MM.1S (cell line): Measurements from ENCODE around the gene CDH22.

ENCODE experiments used
- DNase-seq: peaks from one replicate; pipeline ENCODE4 v3.0.0-alpha.2; 2015
- H2AFZ ChIP-seq: fragments of 300-600 bp; sonication (generic); 2 replicates; pipeline ENCODE4 v1.6.0; 2016; ENCODE audit warnings: antibody characterized with exemption, low read length
- H3F3A ChIP-seq: fragments of 300-600 bp; sonication (generic); 2 replicates; pipeline ENCODE4 v1.6.1; 2016; ENCODE audit warnings: mild to moderate bottlenecking, antibody characterized with exemption, low read length, moderate library complexity, mixed read lengths; ENCODE audit not compliant: insufficient read depth
- H3K27ac ChIP-seq: fragments of 300-600 bp; sonication (generic); 2 replicates; pipeline ENCODE4 v1.5.1; 2016; ENCODE audit warnings: mild to moderate bottlenecking, low read length
- H3K27me3 ChIP-seq: fragments of 300-600 bp; sonication (generic); replicated peaks from 2 replicates; pipeline ENCODE4 v1.6.0; 2016; ENCODE audit warnings: low read length; ENCODE audit not compliant: insufficient read depth
- H3K36me3 ChIP-seq: fragments of 300-600 bp; sonication (generic); replicated peaks from 2 replicates; pipeline ENCODE4 v1.6.1; 2016; ENCODE audit warnings: mild to moderate bottlenecking, low read length, mixed read lengths; ENCODE audit not compliant: insufficient read depth
- H3K4me1 ChIP-seq: fragments of 300-600 bp; sonication (generic); 2 replicates; pipeline ENCODE4 v1.6.1; 2016; ENCODE audit warnings: low read length, mixed read lengths
- H3K4me2 ChIP-seq: fragments of 300-600 bp; sonication (generic); 2 replicates; pipeline ENCODE4 v1.6.0; 2016; ENCODE audit warnings: low read depth, low read length
- H3K4me3 ChIP-seq: fragments of 300-600 bp; sonication (generic); 2 replicates; pipeline ENCODE4 v1.5.1; 2016; ENCODE audit warnings: low read length, mixed read lengths
- H3K79me2 ChIP-seq: fragments of 300-600 bp; sonication (generic); 2 replicates; pipeline ENCODE4 v1.6.1; 2016; ENCODE audit warnings: mixed run types, low read length, mixed read lengths
- H3K9ac ChIP-seq: fragments of 300-600 bp; sonication (generic); 2 replicates; pipeline ENCODE4 v1.6.1; 2016; ENCODE audit warnings: low read length, mixed read lengths
- H3K9me2 ChIP-seq: fragments of 300-600 bp; sonication (generic); replicated peaks from 2 replicates; pipeline ENCODE4 v1.6.1; 2016; ENCODE audit warnings: mild to moderate bottlenecking, low read length, mixed read lengths; ENCODE audit not compliant: insufficient read depth
- H3K9me3 ChIP-seq: fragments of 300-600 bp; sonication (generic); replicated peaks from 2 replicates; pipeline ENCODE4 v1.6.1; 2016; ENCODE audit warnings: mild to moderate bottlenecking, low read length, mixed read lengths; ENCODE audit not compliant: insufficient read depth
- H4K20me1 ChIP-seq: fragments of 300-600 bp; sonication (generic); 2 replicates; pipeline ENCODE4 v1.6.1; 2016; ENCODE audit warnings: mild to moderate bottlenecking, low read length, moderate library complexity, mixed read lengths; ENCODE audit not compliant: insufficient read depth
- CTCF ChIP-seq: fragments of 300-600 bp; sonication (generic); IDR thresholded peaks from 2 replicates; pipeline ENCODE4 v1.5.1; 2016; ENCODE audit warnings: antibody characterized with exemption, low read length, mixed read lengths
- EZH2 ChIP-seq: fragments of 300-600 bp; sonication (generic); optimal IDR thresholded peaks from 2 replicates; pipeline ENCODE3; 2017; ENCODE audit warnings: low read depth, mild to moderate bottlenecking, antibody characterized with exemption, low read length, mixed read lengths
- EZH2phosphoT487 ChIP-seq: fragments of 300-600 bp; sonication (generic); IDR thresholded peaks from 2 replicates; pipeline ENCODE4 v1.6.1; 2018; ENCODE audit warnings: antibody characterized with exemption, low read length

Gene CDH22

DNA sequence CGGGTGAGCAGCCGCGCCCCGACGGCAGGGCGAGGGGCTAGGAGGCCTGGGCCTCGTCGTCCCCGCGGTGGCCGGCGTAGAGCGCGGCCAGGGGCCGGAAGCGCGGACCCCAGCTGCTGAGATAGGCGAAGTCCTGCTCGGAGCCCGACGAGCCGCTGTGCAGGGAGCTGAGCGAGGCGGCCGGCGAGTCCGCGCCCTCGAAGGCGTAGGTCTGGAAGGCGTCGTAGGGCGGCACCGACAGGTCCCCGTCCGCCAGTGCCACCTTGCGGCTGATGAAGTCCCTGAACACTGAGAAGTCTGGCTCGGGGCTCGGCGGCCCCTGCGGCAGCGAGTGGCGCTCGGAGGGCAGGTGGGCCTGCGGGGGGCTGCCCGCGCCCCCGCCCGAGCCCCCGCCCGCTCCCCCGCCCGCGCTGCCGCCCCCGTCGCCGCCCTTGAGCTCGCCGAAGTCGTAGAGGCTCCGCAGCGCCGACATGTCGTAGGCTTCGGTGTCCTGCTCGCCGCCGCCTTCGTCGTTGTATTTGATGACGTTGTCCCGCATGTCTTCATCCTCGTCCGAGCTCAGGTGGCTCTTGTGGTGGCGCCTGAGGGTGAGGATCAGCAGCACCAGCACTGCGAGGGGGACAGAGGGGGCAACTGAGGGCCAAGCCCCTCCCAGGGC, 133.7 kb downstream of the CDH22 start:
- no peaks in the 10 kb centered on the region for H3F3A ChIP-seq
- no peaks in the 10 kb centered on the region for H3K36me3 ChIP-seq
- H3K27me3 ChIP-seq = peaks cover 95% of the 10 kb centered on the region
- no peak overlapping the region for H3K27ac ChIP-seq
- no peaks in the 10 kb centered on the region for H3K9me2 ChIP-seq
- no peaks in the 10 kb centered on the region for H4K20me1 ChIP-seq
- H3K79me2 ChIP-seq = no peaks in the 10 kb centered on the region
- peak; percentile 52 for DNase-seq
- no peaks in the 10 kb centered on the region for H3K9me3 ChIP-seq
- H3K4me1 ChIP-seq = no peaks in the 10 kb centered on the region
- no peak overlapping the region for H3K9ac ChIP-seq
- TF ChIP-seq CTCF (peak; percentile 42), EZH2phosphoT487 (no peak)
- no peak overlapping the region for H3K4me2 ChIP-seq
- no peak overlapping the region for H3K4me3 ChIP-seq
- H2AFZ ChIP-seq = no peak overlapping the region

DNA sequence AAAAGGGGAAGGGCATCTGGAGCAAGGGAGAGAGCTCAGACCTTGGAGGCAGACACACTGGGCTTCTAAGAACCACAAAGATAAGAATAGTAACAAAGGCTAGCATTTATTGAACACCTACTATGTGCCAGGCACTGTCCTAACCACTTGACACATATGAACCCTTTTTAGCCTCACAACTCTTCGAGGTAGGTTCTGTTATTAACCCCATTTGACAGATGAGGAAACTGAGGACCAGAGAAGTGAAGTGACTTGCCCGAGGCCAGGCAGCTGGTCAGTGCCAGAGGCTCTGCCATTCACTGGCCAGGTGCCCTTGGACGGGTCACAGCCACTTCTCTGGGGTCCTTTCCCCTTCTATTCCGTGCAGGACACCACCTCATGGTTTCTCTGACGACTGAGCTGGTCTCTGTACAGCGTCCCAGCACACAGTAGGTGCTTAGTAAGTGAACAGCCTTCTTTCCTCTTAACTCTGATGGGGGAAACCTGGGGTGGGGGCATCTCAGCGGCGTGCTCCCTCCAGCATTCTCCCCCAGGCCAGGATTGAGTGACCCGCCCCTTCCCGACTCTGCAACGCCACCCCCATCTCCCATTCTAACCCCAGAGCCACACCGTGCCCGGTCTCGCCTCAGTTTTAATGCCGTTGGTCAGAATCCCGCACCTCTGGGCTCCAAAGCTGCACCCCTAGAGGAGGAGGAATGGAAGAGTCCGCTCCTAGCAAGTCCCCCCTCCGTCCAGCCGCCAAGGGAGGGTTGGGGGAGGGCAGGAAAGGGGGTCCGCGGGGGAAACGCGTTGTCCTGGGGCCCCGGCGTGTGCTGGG, 134.4 kb downstream of the CDH22 start:
- DNase-seq = no peak
- Histone ChIP-seq H3K9me2 (no peaks in the 10 kb centered on the region), H2AFZ (no peak overlapping the region), H3K4me3 (no peak overlapping the region), H3K27ac (no peak overlapping the region), H3K4me2 (no peak overlapping the region), H3K36me3 (no peaks in the 10 kb centered on the region), H3F3A (no peaks in the 10 kb centered on the region), H3K9ac (no peak overlapping the region), H3K9me3 (no peaks in the 10 kb centered on the region), H3K79me2 (no peaks in the 10 kb centered on the region), H3K27me3 (peaks cover 95% of the 10 kb centered on the region), H4K20me1 (no peaks in the 10 kb centered on the region), H3K4me1 (no peaks in the 10 kb centered on the region)
- no peak for TF ChIP-seq EZH2phosphoT487
- no peak for TF ChIP-seq EZH2
- TF ChIP-seq CTCF = no peak

- H3K36me3 ChIP-seq = no peaks in the 10 kb centered on the region
- H3K4me1 ChIP-seq = no peaks in the 10 kb centered on the region
- H2AFZ ChIP-seq = no peak overlapping the region
- no peak for DNase-seq
- no peaks in the 10 kb centered on the region for H3K79me2 ChIP-seq
- no peak overlapping the region for H3K4me3 ChIP-seq
- no peaks in the 10 kb centered on the region for H3K9me2 ChIP-seq
- no peak overlapping the region for H3K27ac ChIP-seq
- H3K27me3 ChIP-seq = peaks cover 94% of the 10 kb centered on the region
- H3K9me3 ChIP-seq = no peaks in the 10 kb centered on the region
- H3K4me2 ChIP-seq = no peak overlapping the region
- H3K9ac ChIP-seq = no peak overlapping the region
- no peak for TF ChIP-seq EZH2
- TF ChIP-seq EZH2phosphoT487 = no peak
- TF ChIP-seq CTCF = no peak
- H3F3A ChIP-seq = no peaks in the 10 kb centered on the region
- H4K20me1 ChIP-seq = no peaks in the 10 kb centered on the region
These were observed 135.2 kb downstream of the CDH22 start for GRCh38 chr20:46172961-46173536.
